AG04449 (cell line): ENCODE measurements around the gene KIF9.
"Not testable (repeated sequence)": the region's sequence is repeated elsewhere in the genome, so short reads cannot be mapped to it uniquely, and the experiment has no call there.

Source experiments
- CTCF ChIA-PET: fragments of 350-600 bp; formaldehyde crosslinking; extraction: SDS; loops from one replicate; lab custom pipeline; 2021; ENCODE audit warnings: antibody characterized with exemption; lab: Yijun Ruan, JAX
- POLR2A ChIA-PET: fragments of 400-600, 350-600 bp; formaldehyde crosslinking; extraction: SDS; loops from one replicate; lab custom pipeline; 2020; ENCODE audit warnings: antibody characterized with exemption, inconsistent platforms; lab: Yijun Ruan, JAX
- DNase-seq: peaks from one replicate; pipeline ENCODE4 v3.0.0-alpha.2; 2010; ENCODE audit warnings: low read depth, low spot score
- H3K4me3 ChIP-seq: 2 replicates; pipeline ENCODE4 v1.5.1; 2011; ENCODE audit warnings: low read depth, mild to moderate bottlenecking, control low read depth, low read length
- TF ChIP-seq, protein P1 (sequence below): IDR thresholded peaks from one replicate; pipeline ENCODE4 v1.5.1; 2011; ENCODE audit warnings: mild to moderate bottlenecking, moderate library complexity, low read length, control low read depth, inconsistent platforms; ENCODE audit not compliant: insufficient read depth; ENCODE audit errors: missing control alignments

The KIF9 gene, protein sequence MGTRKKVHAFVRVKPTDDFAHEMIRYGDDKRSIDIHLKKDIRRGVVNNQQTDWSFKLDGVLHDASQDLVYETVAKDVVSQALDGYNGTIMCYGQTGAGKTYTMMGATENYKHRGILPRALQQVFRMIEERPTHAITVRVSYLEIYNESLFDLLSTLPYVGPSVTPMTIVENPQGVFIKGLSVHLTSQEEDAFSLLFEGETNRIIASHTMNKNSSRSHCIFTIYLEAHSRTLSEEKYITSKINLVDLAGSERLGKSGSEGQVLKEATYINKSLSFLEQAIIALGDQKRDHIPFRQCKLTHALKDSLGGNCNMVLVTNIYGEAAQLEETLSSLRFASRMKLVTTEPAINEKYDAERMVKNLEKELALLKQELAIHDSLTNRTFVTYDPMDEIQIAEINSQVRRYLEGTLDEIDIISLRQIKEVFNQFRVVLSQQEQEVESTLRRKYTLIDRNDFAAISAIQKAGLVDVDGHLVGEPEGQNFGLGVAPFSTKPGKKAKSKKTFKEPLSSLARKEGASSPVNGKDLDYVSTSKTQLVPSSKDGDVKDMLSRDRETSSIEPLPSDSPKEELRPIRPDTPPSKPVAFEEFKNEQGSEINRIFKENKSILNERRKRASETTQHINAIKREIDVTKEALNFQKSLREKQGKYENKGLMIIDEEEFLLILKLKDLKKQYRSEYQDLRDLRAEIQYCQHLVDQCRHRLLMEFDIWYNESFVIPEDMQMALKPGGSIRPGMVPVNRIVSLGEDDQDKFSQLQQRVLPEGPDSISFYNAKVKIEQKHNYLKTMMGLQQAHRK

GRCh38 chr3:47282424-47283192, at the start of gene KIF9, which contains the start of gene KLHL18:
Gene KIF9, minus strand, starts transcription at chr3:47282799. Its CDS starts 5,425 bp downstream, at chr3:47277374.
Gene KLHL18, plus strand, starts transcription at chr3:47282944. Its CDS starts 22 bp downstream, at chr3:47282966.
- peak within 1 kb of the TSS; percentile 99 for H3K4me3 ChIP-seq
- ChIA-PET CTCF (interaction anchor here (1.0 to 2.2 kb wide), 6 partner anchors 8 to 138 kb away, joined by 3 to 5 read pairs (median 4); no protein-coding TSS in a partner anchor), POLR2A (interaction anchor here (0.7 to 1.0 kb wide), 2 partner anchors 98 to 105 kb away, joined by 3 to 4 read pairs; partner anchors contain the start of gene PTPN23)
- DNase-seq, result peak; percentile 49
- TF ChIP-seq, protein P1, sequence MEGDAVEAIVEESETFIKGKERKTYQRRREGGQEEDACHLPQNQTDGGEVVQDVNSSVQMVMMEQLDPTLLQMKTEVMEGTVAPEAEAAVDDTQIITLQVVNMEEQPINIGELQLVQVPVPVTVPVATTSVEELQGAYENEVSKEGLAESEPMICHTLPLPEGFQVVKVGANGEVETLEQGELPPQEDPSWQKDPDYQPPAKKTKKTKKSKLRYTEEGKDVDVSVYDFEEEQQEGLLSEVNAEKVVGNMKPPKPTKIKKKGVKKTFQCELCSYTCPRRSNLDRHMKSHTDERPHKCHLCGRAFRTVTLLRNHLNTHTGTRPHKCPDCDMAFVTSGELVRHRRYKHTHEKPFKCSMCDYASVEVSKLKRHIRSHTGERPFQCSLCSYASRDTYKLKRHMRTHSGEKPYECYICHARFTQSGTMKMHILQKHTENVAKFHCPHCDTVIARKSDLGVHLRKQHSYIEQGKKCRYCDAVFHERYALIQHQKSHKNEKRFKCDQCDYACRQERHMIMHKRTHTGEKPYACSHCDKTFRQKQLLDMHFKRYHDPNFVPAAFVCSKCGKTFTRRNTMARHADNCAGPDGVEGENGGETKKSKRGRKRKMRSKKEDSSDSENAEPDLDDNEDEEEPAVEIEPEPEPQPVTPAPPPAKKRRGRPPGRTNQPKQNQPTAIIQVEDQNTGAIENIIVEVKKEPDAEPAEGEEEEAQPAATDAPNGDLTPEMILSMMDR, result no peak

DNA sequence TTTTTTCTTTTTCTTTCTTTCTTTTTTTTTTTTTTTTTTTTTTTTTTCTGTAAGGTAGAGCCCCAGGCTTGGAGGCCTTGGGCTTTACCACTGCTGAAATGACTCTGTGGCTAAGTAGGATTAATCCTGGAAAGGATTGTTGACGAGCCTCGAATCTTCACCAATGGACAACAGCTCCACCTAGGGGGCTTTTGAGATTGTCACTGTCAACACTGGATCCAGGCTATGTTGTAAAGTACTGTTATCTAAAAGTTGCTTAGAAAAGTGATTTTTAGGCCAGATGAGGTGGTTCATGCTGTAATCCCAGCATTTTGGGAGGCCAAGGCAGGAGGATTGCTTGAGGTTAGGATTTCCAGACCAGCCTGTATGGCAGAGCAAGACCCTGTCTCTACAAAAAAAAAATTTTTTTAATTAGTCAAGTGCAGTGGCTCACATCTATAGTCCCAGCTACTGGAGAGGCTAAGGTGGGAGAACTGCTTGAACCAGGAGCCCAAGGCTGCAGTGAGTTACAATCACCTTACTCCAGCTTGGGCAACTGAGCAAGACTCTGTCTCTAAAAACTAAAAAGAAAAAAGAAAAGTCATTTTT, 41.8 kb upstream of the KIF9 start:
- CTCF ChIA-PET, result interaction anchor here (0.6 to 7.5 kb wide), 41 partner anchors 8 to 614 kb away, joined by 3 to 73 read pairs (median 4); no protein-coding TSS in a partner anchor
- no peak for DNase-seq
- POLR2A ChIA-PET, result interaction anchor here (1.1 kb wide), 1 partner anchor 160 kb away, joined by 4 read pairs; the partner anchor contains the start of gene SETD2
- TF ChIP-seq, protein P1, result peak; percentile 74
- no peak overlapping the region for H3K4me3 ChIP-seq

DNA sequence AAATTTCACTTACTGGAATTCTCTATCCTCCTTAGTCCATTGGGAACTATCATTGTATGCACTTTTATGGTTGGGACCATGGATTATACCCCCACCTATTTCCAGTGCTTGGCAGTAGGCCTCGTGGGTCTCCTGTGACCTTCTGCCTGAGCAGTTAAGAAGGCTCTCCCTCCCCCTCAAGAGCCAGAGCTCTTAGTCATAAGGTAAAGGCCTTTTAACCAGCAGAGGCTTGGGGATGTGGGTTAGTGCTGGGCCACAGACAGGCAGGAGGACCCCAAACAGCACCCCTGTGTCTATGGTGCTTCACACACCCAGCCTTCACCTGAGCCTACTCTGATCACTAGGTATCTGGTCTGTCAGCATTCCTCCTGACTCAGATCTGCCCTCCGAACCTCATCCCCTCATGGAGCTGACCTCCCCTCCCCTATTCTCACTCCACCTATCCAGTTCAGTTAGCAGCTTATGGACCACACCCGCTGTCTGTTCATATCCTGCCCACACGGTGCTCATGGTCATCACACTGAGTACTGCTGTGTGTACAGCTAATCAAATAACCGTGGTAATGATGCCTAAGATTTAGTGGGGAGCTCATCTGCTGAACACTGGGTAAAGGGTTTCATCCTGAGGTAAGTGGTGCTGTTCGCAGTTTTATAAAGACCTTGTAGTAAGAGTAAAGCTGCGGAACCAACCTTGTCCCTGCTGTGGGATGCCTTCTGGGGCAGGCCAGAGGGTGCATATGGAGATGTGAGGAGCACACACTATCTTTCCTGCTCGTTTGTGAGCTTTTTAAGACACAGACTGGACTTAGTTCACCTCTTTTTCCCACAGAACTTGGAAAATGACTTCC, 41.1 kb upstream of the KIF9 start:
- DNase-seq, result no peak
- H3K4me3 ChIP-seq, result no peak overlapping the region
- CTCF ChIA-PET, result interaction anchor here (0.6 to 7.5 kb wide), 43 partner anchors 8 to 613 kb away, joined by 3 to 73 read pairs (median 4); no protein-coding TSS in a partner anchor
- POLR2A ChIA-PET, result interaction anchor here (1.1 kb wide), 1 partner anchor 159 kb away, joined by 4 read pairs; the partner anchor contains the start of gene SETD2
- TF ChIP-seq, protein P1, result no peak

DNA sequence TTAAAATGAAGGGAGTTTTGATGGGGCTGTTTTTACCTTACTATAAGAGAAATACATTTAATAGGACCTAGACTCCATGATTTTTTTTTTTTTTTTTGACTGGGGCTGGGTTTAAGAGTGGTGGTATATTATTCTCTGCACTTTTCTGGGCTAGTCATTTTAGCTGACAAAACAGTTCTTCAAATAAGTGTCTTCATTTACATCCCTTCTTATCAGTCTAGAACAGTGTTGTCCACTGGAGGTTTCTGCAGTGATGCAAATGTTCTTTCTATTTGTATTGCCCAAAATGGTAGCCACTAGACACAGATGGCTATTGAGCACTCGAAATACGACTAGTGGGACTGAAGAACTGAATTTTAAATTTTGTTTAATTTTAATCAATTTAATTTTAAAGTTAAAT, 37.4 kb upstream of the KIF9 start:
- no peak overlapping the region for H3K4me3 ChIP-seq
- POLR2A ChIA-PET, result no interaction called here
- no peak for DNase-seq
- TF ChIP-seq, protein P1, result no peak
- CTCF ChIA-PET, result interaction anchor here (1.4 to 1.8 kb wide), 2 partner anchors 69 to 396 kb away, joined by 6 to 7 read pairs; no protein-coding TSS in a partner anchor

DNA sequence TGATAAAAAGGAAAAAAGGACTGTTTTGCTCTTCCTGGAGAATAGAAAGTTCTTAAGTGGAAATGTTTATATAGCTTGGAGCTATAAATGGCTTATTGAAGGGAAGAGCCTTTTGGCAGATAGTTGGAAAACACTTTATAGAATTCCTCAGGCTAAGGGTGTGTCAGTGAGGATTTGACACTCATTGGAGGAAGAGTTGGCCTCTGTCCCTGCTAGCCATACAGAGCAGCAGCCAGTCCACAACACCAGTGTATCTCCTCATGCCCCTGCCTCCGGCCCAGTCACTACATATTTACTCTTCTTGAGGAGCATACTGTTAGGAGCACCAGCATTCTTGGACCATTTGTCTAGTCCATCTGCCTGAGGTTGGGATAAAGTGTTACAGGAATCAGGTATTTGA, 36.3 kb upstream of the KIF9 start:
- CTCF ChIA-PET, result interaction anchor here (1.0 to 1.8 kb wide), 6 partner anchors 9 to 616 kb away, joined by 3 to 5 read pairs (median 3); no protein-coding TSS in a partner anchor
- TF ChIP-seq, protein P1, result no peak
- no peak overlapping the region for H3K4me3 ChIP-seq
- no peak for DNase-seq
- POLR2A ChIA-PET, result no interaction called here

DNA sequence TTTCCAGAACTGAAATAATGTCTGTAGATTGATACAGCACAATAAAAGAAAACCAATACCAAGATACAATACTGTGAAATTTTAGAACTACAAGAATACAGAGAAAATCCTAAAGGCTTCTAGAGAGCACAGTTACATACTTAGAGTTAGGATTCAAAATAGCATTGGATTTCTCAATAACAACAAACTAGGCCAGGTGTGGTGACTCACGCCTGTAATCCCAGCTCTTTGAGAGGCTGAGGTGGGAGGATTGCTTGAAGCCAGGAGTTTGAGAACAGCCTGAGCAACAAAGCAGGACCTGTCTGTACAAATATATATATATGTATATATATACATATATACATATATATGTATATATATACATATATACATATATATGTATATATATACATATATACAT, 33.6 kb upstream of the KIF9 start:
- DNase-seq, POLR2A ChIA-PET, H3K4me3 ChIP-seq: not testable (repeated sequence)
- CTCF ChIA-PET, result interaction anchor here (1.2 to 1.7 kb wide), 2 partner anchors 8 to 10 kb away, joined by 4 to 5 read pairs; no protein-coding TSS in a partner anchor
